Large intestine (tissue), 3 donors: Measurements from ENCODE around the gene HEG1. TPM values are rescaled to one million over a fixed set of nuclear protein-coding genes. Genes with fewer than 3 reads are reported as not detected.

ENCODE experiments used
- DNase-seq, 2 donors: peaks; one replicate each; pipeline versions ENCODE4 v3.0.0 to v3.0.0-alpha.2; 2013
- H3K27ac ChIP-seq: one replicate; pipeline ENCODE4 v1.5.1; 2013; ENCODE audit warnings: low read length
- H3K27me3 ChIP-seq: 2 replicates; pipeline ENCODE4 v1.6.1; 2013; ENCODE audit warnings: low read length; ENCODE audit not compliant: control insufficient read depth, insufficient read depth
- H3K36me3 ChIP-seq: 2 replicates; pipeline ENCODE4 v1.6.1; 2013; ENCODE audit warnings: low read length; ENCODE audit not compliant: control insufficient read depth, insufficient read depth
- H3K4me1 ChIP-seq: one replicate; pipeline ENCODE4 v1.6.1; 2013; ENCODE audit warnings: low read length; ENCODE audit not compliant: control insufficient read depth, insufficient read depth
- H3K4me3 ChIP-seq: one replicate; pipeline ENCODE4 v1.5.1; 2013; ENCODE audit warnings: low read length
- H3K9me3 ChIP-seq: one replicate; pipeline ENCODE4 v1.6.1; 2013; ENCODE audit warnings: mild to moderate bottlenecking, low read depth, low read length, moderate library complexity; ENCODE audit not compliant: control insufficient read depth
- WGBS: methylation state at CpG from one replicate; pipeline ENCODE4 v1.1.5; 2013; ENCODE audit warnings: low lambda C conversion rate; ENCODE audit not compliant: insufficient coverage; 5-methylcytosine and 5-hydroxymethylcytosine counted together
- polyA plus RNA-seq: library from polyadenylated mRNA; unstranded; fragments of 120-200 nt; gene quantifications from one replicate; pipeline ENCODE4 v1.2.1, GENCODE V29; 2013

Gene HEG1
- polyA plus RNA-seq, 1 donor, result 15.0 TPM

DNA sequence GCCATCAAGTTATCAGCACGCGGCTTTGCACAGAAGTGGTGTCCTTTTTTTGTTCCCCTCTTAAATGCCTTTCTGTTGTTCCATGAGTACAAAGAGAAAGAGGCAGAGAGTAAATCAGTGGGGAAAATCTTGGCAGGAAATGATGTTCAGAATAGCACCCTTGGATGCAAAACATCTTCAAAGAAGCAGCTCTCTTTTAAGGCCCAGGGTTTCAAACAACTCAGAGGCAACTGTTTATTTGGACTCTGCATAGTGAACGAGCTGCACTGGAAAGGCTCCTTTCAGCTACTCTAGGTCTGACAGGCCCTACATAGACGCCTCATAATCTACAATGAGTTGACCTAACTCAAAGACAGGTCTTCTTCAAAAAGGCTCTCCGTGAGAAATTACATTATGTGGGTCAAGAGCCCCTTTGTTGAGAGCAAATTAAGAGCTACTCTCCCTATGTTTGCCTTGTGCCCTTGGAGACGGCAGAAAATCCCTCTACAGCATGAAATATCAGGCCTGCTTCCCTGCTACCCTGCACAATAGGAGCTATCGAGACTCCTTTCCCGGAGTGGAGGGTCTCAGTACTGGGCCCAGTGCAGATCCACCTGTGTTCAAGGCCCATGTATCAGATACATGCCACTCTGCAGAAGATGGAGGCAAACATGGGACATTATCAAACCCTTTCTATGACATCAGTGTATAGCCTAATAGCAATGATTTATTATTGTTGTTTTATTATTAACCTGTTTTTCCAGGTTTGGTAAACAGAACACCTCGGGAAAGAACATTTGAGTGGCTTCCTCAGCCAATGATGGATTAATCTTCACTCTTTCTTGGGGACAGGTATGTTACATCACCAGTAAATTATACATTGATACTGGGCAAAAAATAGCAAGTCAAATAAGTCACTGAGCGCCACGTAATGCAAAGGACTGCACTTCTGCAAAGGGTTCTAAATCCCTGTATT, 53.1 kb downstream of the HEG1 start:
- H3K4me1 ChIP-seq, result peaks cover 55% of the 10 kb centered on the region
- no peak overlapping the region for H3K4me3 ChIP-seq
- DNase-seq, result peak in 1 of 2 donors; percentile 56
- no peaks in the 10 kb centered on the region for H3K27me3 ChIP-seq
- H3K9me3 ChIP-seq, result no peaks in the 10 kb centered on the region
- WGBS, result 40% methylated on average over 1 of the region's 11 CpGs
- peak overlapping the region; percentile 96 for H3K27ac ChIP-seq
- H3K36me3 ChIP-seq, result peaks cover 7% of the 10 kb centered on the region

DNA sequence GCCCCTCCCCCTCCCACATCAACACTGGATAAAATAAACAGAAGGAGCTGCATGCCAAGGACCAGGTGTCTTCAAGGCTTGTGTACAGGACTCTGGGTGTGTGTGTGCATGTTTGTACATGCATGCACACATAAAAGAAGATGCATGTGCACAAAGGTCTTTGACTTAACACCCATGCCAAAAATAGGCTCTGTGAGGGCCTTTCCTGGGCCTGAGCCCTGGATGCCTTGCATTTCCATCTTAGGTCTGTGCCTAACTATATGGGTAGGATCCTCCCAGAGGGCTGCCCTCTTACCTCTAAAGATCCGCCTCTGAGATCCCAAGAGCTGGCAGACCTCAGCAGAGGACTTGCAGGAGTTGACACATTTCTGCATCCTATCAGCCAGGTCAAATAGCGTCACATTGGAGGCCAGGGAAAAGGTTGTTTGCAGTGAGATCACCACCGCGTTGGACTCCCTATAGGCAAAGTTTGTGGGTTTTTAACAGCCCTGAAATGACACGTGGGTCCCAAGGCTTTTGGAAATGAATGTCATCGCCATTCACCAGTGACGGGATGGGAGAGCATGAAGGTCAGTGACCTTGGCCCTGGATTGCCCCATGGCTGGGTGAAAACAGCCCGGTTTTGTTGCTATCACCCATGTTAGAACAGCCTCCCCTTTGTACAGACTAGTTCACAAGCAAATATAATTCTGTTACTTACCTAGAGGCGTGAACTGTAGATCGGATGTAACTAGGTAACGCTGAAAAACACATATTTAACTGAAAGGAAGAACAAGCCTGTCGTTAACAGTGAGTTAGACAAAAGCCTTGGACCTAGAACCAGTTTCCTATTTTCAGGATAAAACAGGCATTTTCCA, 54.0 kb downstream of the HEG1 start:
- Histone ChIP-seq H3K27me3 (no peaks in the 10 kb centered on the region), H3K4me1 (peaks cover 55% of the 10 kb centered on the region), H3K36me3 (peaks cover 11% of the 10 kb centered on the region), H3K9me3 (no peaks in the 10 kb centered on the region), H3K4me3 (no peak overlapping the region), H3K27ac (peak overlapping the region; percentile 96)
- WGBS, result 0% methylated on average over 2 of the region's 12 CpGs
- DNase-seq, result peak; percentile 73 to 82

DNA sequence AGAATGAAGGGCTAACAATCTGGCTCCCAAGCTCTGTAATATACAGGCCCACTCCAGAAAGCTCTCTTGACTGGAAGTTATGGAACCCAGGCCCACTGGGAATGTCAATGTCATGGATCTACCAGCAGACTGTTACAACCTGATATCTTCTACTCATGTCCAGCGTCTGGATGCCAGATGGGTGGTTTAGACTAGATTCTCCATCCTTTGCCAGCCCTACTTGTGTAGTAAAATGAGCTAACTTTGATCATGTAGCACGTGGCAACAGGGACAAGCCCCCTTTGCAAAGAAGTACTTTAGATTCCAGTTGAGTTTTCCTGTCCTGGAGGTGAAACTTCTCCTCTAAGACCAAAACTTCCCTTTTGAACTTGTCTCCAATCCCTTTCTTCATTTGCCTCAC, 55.1 kb downstream of the HEG1 start:
- peaks cover 58% of the 10 kb centered on the region for H3K4me1 ChIP-seq
- H3K9me3 ChIP-seq, result no peaks in the 10 kb centered on the region
- H3K36me3 ChIP-seq, result peaks cover 11% of the 10 kb centered on the region
- DNase-seq, result no peak
- H3K4me3 ChIP-seq, result no peak overlapping the region
- H3K27me3 ChIP-seq, result no peaks in the 10 kb centered on the region
- peak overlapping the region; percentile 96 for H3K27ac ChIP-seq
- no CpG with 5 or more reads among the region's 2 CpGs for WGBS

DNA sequence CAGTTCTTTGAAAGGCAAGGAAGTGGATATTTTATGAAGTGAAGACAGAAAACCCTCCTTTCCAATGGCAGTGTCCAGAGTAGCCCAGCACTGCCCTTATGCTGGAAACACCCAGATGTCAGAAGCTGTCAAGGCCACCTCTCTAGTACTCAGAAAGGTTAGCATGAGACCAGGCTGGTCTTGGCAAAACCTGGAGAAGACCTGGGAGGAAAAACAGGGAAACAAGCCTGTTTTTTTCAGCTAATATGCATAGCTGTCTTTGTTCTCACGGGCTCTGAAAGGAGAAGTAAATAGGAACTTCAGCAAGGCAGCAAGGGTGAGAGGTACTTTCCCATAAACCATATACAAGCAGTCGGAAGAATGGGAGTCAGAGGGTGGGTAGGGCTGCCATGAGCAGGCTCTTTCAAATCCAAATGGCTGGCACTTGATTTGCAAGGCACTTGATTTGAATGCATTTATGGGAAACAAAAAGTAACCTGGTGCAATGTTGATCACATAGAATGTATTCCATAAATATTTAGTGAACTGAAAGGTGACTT, 55.8 kb downstream of the HEG1 start:
- H3K36me3 ChIP-seq, result peaks cover 11% of the 10 kb centered on the region
- no peak for DNase-seq
- no peak overlapping the region for H3K4me3 ChIP-seq
- H3K9me3 ChIP-seq, result no peaks in the 10 kb centered on the region
- no peaks in the 10 kb centered on the region for H3K27me3 ChIP-seq
- H3K4me1 ChIP-seq, result peaks cover 60% of the 10 kb centered on the region
- WGBS, result no CpG with 5 or more reads among the region's 2 CpGs
- H3K27ac ChIP-seq, result no peak overlapping the region

DNA sequence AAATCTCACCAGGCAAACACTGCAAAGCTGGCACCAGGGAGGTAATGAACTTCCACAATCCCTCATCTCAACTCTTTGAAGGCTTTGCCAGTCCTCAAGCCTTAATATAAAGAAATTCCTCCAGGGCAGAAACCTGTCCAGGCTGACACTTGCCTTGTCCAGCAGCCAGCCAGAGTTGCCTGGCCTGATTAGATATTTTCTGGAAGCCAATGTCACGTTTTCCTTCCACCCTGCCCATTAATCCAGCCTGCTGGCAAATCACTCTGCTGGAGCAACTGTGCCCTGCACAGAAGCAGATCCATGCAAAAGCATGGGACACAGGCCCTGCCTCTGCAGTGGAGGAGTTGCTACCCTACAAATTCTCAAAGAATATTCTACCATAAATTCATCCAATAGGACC, 56.5 kb downstream of the HEG1 start:
- H3K27me3 ChIP-seq, result no peaks in the 10 kb centered on the region
- no peak overlapping the region for H3K4me3 ChIP-seq
- peaks cover 56% of the 10 kb centered on the region for H3K4me1 ChIP-seq
- H3K9me3 ChIP-seq, result no peaks in the 10 kb centered on the region
- peaks cover 13% of the 10 kb centered on the region for H3K36me3 ChIP-seq
- no CpG with 5 or more reads among the region's 1 CpG for WGBS
- no peak for DNase-seq
- no peak overlapping the region for H3K27ac ChIP-seq

DNA sequence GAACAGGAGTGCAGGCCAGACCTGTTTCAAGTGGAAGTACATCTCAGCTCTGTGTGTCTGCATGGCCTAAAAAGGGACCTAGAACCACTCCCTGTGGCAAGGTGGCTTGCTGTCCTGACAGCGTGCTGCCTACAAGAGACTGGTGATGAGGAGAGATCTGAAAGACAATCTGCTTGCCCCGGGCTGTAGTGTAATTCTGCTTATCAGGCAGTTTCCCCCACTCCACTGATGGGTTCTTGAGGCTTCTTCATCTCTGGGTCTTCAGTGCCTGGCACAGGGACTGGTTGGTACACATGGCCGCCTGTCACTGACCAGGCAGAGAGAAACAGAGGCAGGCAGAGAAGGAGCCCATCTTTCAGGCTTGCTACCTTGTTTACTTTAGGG, 57.6 kb downstream of the HEG1 start:
- WGBS, result no CpG with 5 or more reads among the region's 3 CpGs
- no peak overlapping the region for H3K27ac ChIP-seq
- H3K36me3 ChIP-seq, result peaks cover 17% of the 10 kb centered on the region
- no peak overlapping the region for H3K4me3 ChIP-seq
- no peaks in the 10 kb centered on the region for H3K27me3 ChIP-seq
- no peaks in the 10 kb centered on the region for H3K9me3 ChIP-seq
- DNase-seq, result no peak
- peaks cover 55% of the 10 kb centered on the region for H3K4me1 ChIP-seq

DNA sequence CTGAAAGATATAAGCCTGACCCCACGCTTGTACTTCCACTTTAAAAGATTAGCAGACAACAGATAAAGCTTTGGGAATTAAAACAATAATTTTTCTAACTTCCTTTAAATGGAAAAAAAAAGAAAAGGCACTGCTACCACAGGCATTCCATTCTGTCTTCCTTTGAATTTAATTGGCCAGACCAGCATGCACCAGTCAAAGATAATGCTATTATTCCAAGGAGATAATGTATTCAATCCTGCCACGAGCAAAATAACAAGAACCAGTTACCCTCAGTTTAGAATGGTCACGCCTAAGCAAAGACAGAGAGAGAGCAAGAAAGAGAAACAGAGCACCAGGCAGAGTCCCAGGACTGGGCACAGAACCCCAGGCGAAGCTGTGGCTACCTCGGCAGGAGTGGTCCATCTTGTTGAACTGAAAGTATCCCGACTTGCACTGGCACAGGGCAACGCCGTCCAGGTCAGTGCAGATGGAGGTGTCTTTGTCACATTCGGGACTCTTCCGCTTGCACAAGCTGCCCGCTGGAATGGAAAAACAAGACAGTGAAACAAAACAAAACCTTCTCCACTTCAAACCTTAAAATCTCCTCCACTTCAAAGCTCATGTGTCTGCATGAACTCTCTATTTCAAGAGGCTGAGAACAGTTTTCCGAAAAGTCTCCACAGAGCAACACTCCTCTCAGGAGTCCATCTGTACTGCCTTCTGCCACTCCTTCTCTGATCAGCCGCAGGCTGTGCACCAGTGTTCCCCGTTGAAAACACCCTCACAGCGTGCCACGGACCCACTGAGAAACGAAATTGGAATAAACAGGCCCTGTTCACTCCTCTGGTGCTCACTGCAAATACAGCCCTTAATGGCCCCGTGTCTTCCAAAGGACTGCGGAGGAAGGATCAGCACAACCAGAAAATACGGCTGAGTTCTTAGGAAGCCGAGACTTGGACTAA, 58.2 kb downstream of the HEG1 start:
- Histone ChIP-seq H3K27ac (no peak overlapping the region), H3K27me3 (no peaks in the 10 kb centered on the region), H3K9me3 (no peaks in the 10 kb centered on the region), H3K36me3 (peaks cover 17% of the 10 kb centered on the region), H3K4me1 (peaks cover 54% of the 10 kb centered on the region), H3K4me3 (no peak overlapping the region)
- no peak for DNase-seq
- 73% methylated on average over 3 of the region's 21 CpGs for WGBS

DNA sequence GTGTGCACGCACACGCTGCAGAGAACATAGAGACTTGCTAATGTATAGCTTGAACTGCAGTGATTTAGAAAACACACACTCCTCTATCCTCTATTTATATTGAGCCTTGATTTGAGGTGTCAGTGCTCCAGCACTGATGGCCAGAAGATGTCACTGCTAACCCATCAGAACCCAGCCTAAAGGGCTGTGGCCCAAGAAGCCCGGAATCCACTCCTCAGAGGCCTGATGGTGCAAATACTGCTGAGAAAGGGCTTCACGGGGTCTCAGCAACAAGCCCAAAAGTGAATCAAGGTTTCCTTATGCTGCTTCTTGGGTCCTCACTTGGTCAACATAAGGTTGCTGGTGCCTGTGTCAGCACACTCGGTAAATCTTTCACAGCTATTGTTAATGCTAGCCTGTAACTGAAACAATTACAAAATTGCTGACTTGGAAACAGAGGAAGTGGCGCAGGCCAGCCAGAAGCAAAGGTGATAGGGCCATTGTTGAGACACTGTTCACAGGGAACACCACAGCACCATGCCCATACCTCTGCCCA, 60.3 kb downstream of the HEG1 start:
- no peak overlapping the region for H3K4me3 ChIP-seq
- peak; percentile 62 to 79 for DNase-seq
- H3K36me3 ChIP-seq, result peaks cover 14% of the 10 kb centered on the region
- no peaks in the 10 kb centered on the region for H3K27me3 ChIP-seq
- WGBS, result 100% methylated on average over 1 of the region's 6 CpGs
- peak overlapping the region; percentile 54 for H3K27ac ChIP-seq
- H3K4me1 ChIP-seq, result peaks cover 44% of the 10 kb centered on the region
- H3K9me3 ChIP-seq, result no peaks in the 10 kb centered on the region

DNA sequence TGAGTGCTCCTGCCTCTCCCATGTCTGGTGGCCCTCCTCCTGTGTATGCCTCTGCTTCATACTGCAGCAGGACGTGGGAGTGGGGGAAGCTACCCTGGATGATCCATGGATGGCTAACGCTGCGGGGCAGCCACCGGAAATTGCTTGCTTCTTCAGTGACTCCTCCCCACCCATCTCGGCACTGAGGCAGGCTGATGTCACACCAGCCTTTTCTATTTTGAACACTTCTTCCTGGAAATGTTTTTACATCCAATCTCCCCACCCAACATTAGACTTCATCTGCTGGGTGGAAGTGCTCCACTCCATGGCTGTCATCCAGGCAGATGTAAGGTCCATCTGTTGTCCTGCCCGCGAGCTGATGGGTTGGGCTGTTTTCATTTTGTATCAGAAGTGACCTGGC, 62.3 kb downstream of the HEG1 start:
- no peak for DNase-seq

More for the DNA sequence above, 62.3 kb downstream of the HEG1 start:
- Histone ChIP-seq H3K36me3 (peaks cover 13% of the 10 kb centered on the region), H3K4me1 (peaks cover 35% of the 10 kb centered on the region), H3K4me3 (no peak overlapping the region), H3K27me3 (no peaks in the 10 kb centered on the region), H3K27ac (peak overlapping the region; percentile 89), H3K9me3 (peaks cover under 1% of the 10 kb centered on the region)
- WGBS, result no CpG with 5 or more reads among the region's 7 CpGs
